ENCODE data around the gene EIF2B1. TPM values are rescaled to one million over a fixed set of nuclear protein-coding genes. Genes with fewer than 3 reads are reported as not detected.

The EIF2B1 gene
- total RNA-seq: 57.9 and 124 TPM in 2 replicates

DNA sequence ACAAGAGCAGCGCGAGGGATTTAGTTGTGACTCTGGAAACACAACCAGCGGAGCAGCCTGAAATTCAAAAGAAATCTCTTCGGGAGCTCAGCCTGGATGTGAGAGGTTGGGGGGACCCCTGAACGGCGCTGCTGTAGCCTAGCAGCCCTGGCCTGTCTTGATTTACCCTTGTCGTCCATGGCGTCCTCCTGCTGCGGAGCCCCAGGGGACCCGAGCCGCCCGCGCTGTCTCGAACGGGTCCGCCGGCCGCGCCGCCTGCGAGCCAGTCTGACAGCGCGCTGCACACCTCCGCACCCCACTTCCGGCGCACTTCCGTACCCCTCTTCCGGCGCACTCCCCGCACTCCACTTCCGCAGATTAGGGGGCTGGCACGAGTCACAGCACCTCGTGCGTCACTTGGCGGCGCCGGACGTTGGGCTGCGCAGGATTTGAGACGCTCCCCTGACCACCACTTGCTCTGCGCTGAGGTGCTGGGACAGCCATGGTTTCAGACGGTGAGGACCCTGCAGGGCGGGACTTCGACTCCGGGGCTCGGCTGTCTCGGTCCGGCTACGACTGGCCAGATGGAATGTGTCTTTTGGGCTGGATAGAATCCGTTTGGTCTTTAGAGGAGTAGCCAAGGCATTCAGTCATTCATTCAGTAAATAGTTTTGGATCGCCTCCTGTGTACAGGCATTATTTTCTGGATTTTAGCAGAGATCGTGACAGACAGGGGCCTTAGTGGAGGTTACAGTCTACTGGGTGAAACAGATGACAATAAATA, at the start of gene EIF2B1, which contains the start of gene GTF2H3:
Gene EIF2B1 (minus strand): TSS at position 308 of the 763 bp plus-strand sequence. CDS start 129 bp downstream, at position 179.
Gene GTF2H3 (plus strand): TSS at position 451 of the 763 bp plus-strand sequence. CDS start 31 bp downstream, at position 482.

DNA sequence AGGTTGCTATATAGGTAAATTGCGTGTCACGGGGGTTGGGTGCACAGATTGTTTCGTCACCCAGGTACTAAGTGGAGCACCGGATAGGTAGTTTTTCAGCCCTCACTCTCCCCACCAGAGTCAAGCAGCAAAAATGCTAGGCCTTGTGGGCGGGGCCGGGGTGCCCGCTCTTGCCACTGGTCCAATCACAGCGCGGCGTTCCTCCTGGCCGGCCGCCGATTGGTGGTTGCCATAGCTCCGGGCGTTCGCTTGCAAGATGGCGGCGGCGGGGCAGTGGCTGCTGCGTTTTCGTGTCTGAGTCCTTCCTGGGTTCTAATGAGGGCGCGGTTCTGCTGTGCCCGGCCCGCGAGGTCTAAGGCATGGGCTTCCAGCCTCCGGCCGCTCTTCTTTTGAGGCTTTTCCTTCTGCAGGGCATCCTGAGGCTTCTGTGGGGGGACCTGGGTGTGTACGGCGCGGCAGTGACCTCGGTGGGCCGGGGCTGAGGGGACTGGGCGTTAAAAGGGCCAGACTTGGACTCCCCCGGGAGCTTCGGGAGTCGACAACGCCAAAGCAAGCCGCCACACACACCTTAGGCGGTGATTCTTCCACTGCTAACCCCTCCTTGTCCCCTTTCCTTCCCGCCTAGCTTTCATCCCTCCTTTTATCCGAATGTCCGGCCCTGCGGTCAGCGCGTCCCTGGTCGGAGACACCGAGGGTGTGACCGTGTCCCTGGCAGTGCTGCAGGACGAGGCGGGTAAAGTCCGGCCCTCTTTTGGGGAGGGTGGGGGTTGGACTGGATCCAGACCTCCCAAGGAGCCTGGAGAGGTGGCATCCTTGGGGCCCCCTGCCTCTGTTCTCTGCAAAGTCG, 37.6 kb upstream of the EIF2B1 start, which contains the start of gene TCTN2:
Gene TCTN2 (plus strand): TSS at position 232 of the 847 bp plus-strand sequence. CDS start 128 bp downstream, at position 360.

DNA sequence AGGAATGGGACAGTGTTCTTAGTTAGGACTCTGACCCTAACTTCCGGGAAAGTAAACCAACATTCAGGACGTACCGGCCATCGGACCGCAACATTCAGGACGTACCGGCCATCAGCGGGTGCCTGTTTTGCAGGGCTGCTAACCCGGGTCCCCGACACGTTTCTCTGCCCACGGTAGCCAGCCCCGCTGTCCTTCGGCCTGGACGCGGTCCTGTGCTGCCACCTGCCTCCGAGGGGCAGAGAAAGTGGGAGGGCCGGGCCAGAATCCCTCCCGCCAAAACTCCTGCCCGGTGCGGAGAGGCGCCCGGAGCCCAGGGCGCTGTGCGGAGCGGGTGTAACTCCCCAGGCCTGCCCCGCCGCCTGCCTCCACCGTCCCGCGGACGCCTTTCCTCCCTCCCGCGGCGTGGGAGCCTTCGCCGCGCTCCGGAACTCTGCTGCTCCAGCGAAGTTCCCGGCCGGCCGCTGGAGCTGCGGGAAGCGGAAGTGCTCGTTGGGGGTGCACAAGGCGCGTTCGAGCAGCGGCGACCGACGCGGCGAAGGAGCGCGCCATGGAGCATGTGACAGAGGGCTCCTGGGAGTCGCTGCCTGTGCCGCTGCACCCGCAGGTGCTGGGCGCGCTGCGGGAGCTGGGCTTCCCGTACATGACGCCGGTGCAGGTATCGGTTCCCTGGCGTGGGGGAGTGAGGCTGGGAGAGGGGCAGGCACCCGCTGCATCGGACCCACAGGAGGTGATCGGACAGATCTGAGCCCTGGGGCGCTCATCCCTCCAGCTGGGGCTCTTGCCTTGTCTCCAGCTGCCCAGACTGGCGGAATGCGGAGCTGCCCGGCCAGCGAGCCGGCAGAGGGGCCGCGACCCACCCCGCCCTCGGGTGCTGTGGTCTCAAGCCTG, 31.6 kb downstream of the EIF2B1 start, which contains the start of gene DDX55:
Gene DDX55 (plus strand): TSS at position 498 of the 888 bp plus-strand sequence. CDS start 50 bp downstream, at position 548.

Other genes starting within 250 kb of the EIF2B1 start
- 58.9 and 60.4 TPM in 2 replicates for gene KMT5A, start 249.6 kb downstream of the EIF2B1 start, total RNA-seq
- 3.0 and 3.5 TPM in 2 replicates for gene RILPL2, start 197.0 kb downstream of the EIF2B1 start, total RNA-seq
- 15.1 and 15.9 TPM in 2 replicates for gene SNRNP35, start 175.5 kb downstream of the EIF2B1 start, total RNA-seq
- 7.9 and 12.4 TPM in 2 replicates for gene RILPL1, start 100.0 kb downstream of the EIF2B1 start, total RNA-seq
- gene TMED2, start 49.1 kb downstream of the EIF2B1 start, total RNA-seq: 571 and 583 TPM in 2 replicates
- 24.2 and 24.6 TPM in 2 replicates for gene DDX55, start 31.6 kb downstream of the EIF2B1 start, total RNA-seq
- gene GTF2H3, start 143 bp upstream of the EIF2B1 start, total RNA-seq: 44.7 and 69.1 TPM in 2 replicates
- gene TCTN2, start 37.4 kb upstream of the EIF2B1 start, total RNA-seq: 12.7 and 13.6 TPM in 2 replicates
- gene ATP6V0A2, start 78.7 kb upstream of the EIF2B1 start, total RNA-seq: 21.5 and 30.0 TPM in 2 replicates
- gene DNAH10, start 128.6 kb upstream of the EIF2B1 start, total RNA-seq: 0.33 and 0.62 TPM in 2 replicates